Upper lobe of right lung (tissue), 1 donor: ENCODE data around the gene GTPBP1. TPM values are rescaled to one million over a fixed set of nuclear protein-coding genes. Genes with fewer than 3 reads are reported as not detected.

Experiments used
- ATAC-seq: fragments of 200-7000 bp; cut with Tn5 transposase; one replicate; pipeline ENCODE4 v1.9.1; 2020; ENCODE audit warnings: mild to moderate bottlenecking, moderate library complexity
- DNase-seq: peaks from one replicate; pipeline ENCODE4 v3.0.0-alpha.2; 2020
- H3K27ac ChIP-seq: fragments of 200-600 bp; one replicate; pipeline ENCODE4 v1.8.0; 2022
- H3K27me3 ChIP-seq: fragments of 200-600 bp; one replicate; pipeline ENCODE4 v1.8.0; 2022; ENCODE audit warnings: mild to moderate bottlenecking
- H3K36me3 ChIP-seq: fragments of 200-600 bp; one replicate; pipeline ENCODE4 v1.8.0; 2022
- H3K4me1 ChIP-seq: fragments of 200-600 bp; one replicate; pipeline ENCODE4 v1.8.0; 2022
- H3K4me3 ChIP-seq: fragments of 200-600 bp; one replicate; pipeline ENCODE4 v1.8.0; 2022; ENCODE audit warnings: mild to moderate bottlenecking
- H3K9me3 ChIP-seq: fragments of 200-600 bp; one replicate; pipeline ENCODE4 v1.8.0; 2022
- CTCF ChIP-seq: fragments of 200-600 bp; IDR thresholded peaks from one replicate; pipeline ENCODE4 v1.8.0; 2022; ENCODE audit warnings: antibody characterized with exemption
- intact Hi-C: fragments of 100-400 bp; cut with DNase I; formaldehyde crosslinking; loops from one replicate; pipeline ENCODE4 v1.11.0; 2022
- total RNA-seq: library from RNA; stranded (reverse); fragmentation: NEBNext Ultra II Directional; extraction: Animal tissue kit (Norgen Biotek cat#: 25700); gene quantifications from one replicate; pipeline ENCODE4 v1.2.1, GENCODE V29; 2021
- donor health status: DM: no; HTN: yes; CAD: no; lungs with severe emphysema.

The GTPBP1 gene
- total RNA-seq, 1 donor from 2014 or later: 72.5 TPM

GRCh38 chr22:38776086-38776485 lies 70.3 kb downstream of the GTPBP1 start:
- TF ChIP-seq CTCF: no peak
- intact Hi-C loops: no loop called here
- H3K4me1 ChIP-seq: no peaks in the 10 kb centered on the region

GRCh38 chr22:38777087-38777671 lies 71.4 kb downstream of the GTPBP1 start:
- DNase-seq (no peak), ATAC-seq (no peak)
- TF ChIP-seq CTCF: no peak
- no peak overlapping the region for H3K4me3 ChIP-seq
- H3K27me3 ChIP-seq: no peaks in the 10 kb centered on the region
- no peaks in the 10 kb centered on the region for H3K9me3 ChIP-seq
- H3K36me3 ChIP-seq: peaks cover 13% of the 10 kb centered on the region
- intact Hi-C loops: no loop called here
- H3K4me1 ChIP-seq: no peaks in the 10 kb centered on the region
- H3K27ac ChIP-seq: no peak overlapping the region

More at GRCh38 chr22:38776086-38776485, 70.3 kb downstream of the GTPBP1 start:
- ATAC-seq (no peak), DNase-seq (no peak)
- H3K36me3 ChIP-seq: peaks cover 13% of the 10 kb centered on the region
- H3K4me3 ChIP-seq: no peak overlapping the region
- no peak overlapping the region for H3K27ac ChIP-seq
- no peaks in the 10 kb centered on the region for H3K9me3 ChIP-seq
- no peaks in the 10 kb centered on the region for H3K27me3 ChIP-seq

- H3K36me3 ChIP-seq: peaks cover 13% of the 10 kb centered on the region
Observed at GRCh38 chr22:38781033-38781432, 75.3 kb downstream of the GTPBP1 start.

GRCh38 chr22:38782402-38783094 lies 76.8 kb downstream of the GTPBP1 start:
- no peak overlapping the region for H3K27ac ChIP-seq
- no peaks in the 10 kb centered on the region for H3K9me3 ChIP-seq
- no peak for TF ChIP-seq CTCF
- DNase-seq: no peak
- peaks cover 6% of the 10 kb centered on the region for H3K4me1 ChIP-seq
- intact Hi-C loops: no loop called here
- H3K4me3 ChIP-seq: no peak overlapping the region
- peaks cover 13% of the 10 kb centered on the region for H3K36me3 ChIP-seq
- H3K27me3 ChIP-seq: no peaks in the 10 kb centered on the region
- ATAC-seq: peak; percentile 46

More at GRCh38 chr22:38781033-38781432, 75.3 kb downstream of the GTPBP1 start:
- H3K27ac ChIP-seq: no peak overlapping the region
- DNase-seq (no peak), ATAC-seq (no peak)
- no peaks in the 10 kb centered on the region for H3K27me3 ChIP-seq
- no peak for TF ChIP-seq CTCF
- no peaks in the 10 kb centered on the region for H3K9me3 ChIP-seq
- no peak overlapping the region for H3K4me3 ChIP-seq
- H3K4me1 ChIP-seq: peaks cover 6% of the 10 kb centered on the region
- intact Hi-C loops: no loop called here

Other genes starting within 250 kb of the GTPBP1 start
- gene KDELR3, start 237.8 kb upstream of the GTPBP1 start, total RNA-seq: 5.9 TPM
- 480 TPM for gene DDX17, start 199.6 kb upstream of the GTPBP1 start, total RNA-seq
- gene DMC1, start 135.8 kb upstream of the GTPBP1 start, total RNA-seq: not detected
- gene FAM227A, start 49.6 kb upstream of the GTPBP1 start, total RNA-seq: 0.98 TPM
- 34.6 TPM for gene CBY1, start 49.3 kb upstream of the GTPBP1 start, total RNA-seq
- 51.6 TPM for gene TOMM22, start 24.0 kb upstream of the GTPBP1 start, total RNA-seq
- gene JOSD1, start 5.0 kb upstream of the GTPBP1 start, total RNA-seq: 52.1 TPM
- gene SUN2, start 50.1 kb downstream of the GTPBP1 start, total RNA-seq: 242 TPM
- gene DNAL4, start 88.2 kb downstream of the GTPBP1 start, total RNA-seq: 16.0 TPM
- 6.3 TPM for gene NPTXR, start 138.1 kb downstream of the GTPBP1 start, total RNA-seq
- 61.6 TPM for gene CBX6, start 166.3 kb downstream of the GTPBP1 start, total RNA-seq